H1 (cell line): ENCODE data around the gene DHDDS. TPM values are rescaled to one million over a fixed set of nuclear protein-coding genes. Genes with fewer than 3 reads are reported as not detected.

Experiments
- BCL11A ChIP-seq, 2 experiments: IDR thresholded peaks; one replicate each; pipeline ENCODE4 v1.6.1; 2011; ENCODE audit warnings: low read depth in 2 of 2, low read length in 2 of 2, mild to moderate bottlenecking in 2 of 2
- CREB1 ChIP-seq: IDR thresholded peaks from 2 replicates; pipeline ENCODE4 v1.6.1; 2012; ENCODE audit warnings: inconsistent platforms
- RAD21 ChIP-seq, 2 experiments: IDR thresholded peaks in 1 of 2; conservative IDR thresholded peaks in 1 of 2; 2 replicates each; pipeline ENCODE4 v1.6.1; 2011; ENCODE audit warnings: low read depth in 2 of 2, low read length in 2 of 2, improper control_type of control experiment in 1 of 2, inconsistent platforms in 1 of 2, mild to moderate bottlenecking in 1 of 2, moderate library complexity in 1 of 2
- SRF ChIP-seq: IDR thresholded peaks from 2 replicates; pipeline ENCODE4 v1.6.1; 2011; ENCODE audit warnings: mild to moderate bottlenecking, low read depth, low read length, moderate library complexity
- TBP ChIP-seq: IDR thresholded peaks from 2 replicates; pipeline ENCODE4 v1.6.1; 2011; ENCODE audit warnings: low read depth, low read length, improper control_type of control experiment
- polyA plus RNA-seq, 7 experiments: library from polyadenylated mRNA; depleted of rRNA in 3 of 7; stranded (reverse) in 5 of 7; unstranded in 2 of 7; fragments of >200 nt in 5 of 7; fragments of 200-250 nt in 2 of 7; gene quantifications; 1 replicate in 5 of 7; 2 replicates in 1 of 7; 4 replicates in 1 of 7; pipeline versions ENCODE4 v1.2.1 to v1.2.3, GENCODE V29; 2011 to 2013; ENCODE audit warnings: missing spikeins in 2 of 7, mixed read lengths in 2 of 7
- total RNA-seq: library from RNA; stranded (reverse); fragmentation: NEBNext Ultra II Directional; extraction: Animal tissue kit (Norgen Biotek cat#: 25700); gene quantifications from 2 replicates; pipeline ENCODE4 v1.2.1, GENCODE V29; 2021

DHDDS gene
- total and polyA plus RNA-seq, 2 of the 8 experiments (the other 6 are each of a cell fraction or from before 2014, with no cell fraction given), result 28.3 to 44.6 TPM

DNA sequence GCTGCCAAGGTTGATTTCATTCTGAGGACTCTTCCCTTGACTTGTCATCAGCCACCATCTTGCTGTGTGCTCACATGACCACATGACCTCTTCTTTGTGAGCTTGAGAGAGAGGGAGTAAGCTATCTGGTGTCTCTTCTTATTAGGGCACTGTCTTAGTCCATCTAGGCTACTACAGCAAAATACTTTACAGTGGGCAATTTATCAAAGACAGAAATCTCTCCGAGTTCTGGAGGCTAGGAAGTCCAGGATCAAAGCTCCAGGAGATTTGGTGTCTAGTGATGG is 85.6 kb downstream of the DHDDS start (continued):
- TF ChIP-seq RAD21 (IDR thresholded peaks at IDR 0.05 in 1 of 2, conservative IDR thresholded peaks at IDR 0.05 in 1 of 2; ENCODE audit: low read depth in 2 of 2, low read length in 2 of 2), result no peak
- TF ChIP-seq BCL11A (IDR thresholded peaks at IDR 0.05; ENCODE audit: low read depth in 2 of 2, low read length in 2 of 2), result no peak
- no peak for TF ChIP-seq CREB1
- no peak for TF ChIP-seq TBP
- TF ChIP-seq SRF, result no peak
- TF ChIP-seq, all 59 proteins: peak for 0
